GM18861 (cell line): ENCODE data around the gene EML2.

Experiments used
- ATAC-seq: cut with Tn5 transposase; IDR thresholded peaks from one replicate; pipeline ENCODE4 v1.9.1; 2021; ENCODE audit not compliant: unreplicated experiment

Gene EML2

GRCh38 chr19:45590300-45591003, 48.7 kb downstream of the EML2 start:
- no peak for ATAC-seq

- no peak for ATAC-seq
Measured at GRCh38 chr19:45589768-45590167, 49.4 kb downstream of the EML2 start.

- no peak for ATAC-seq
Measured at GRCh38 chr19:45587873-45588272, 51.3 kb downstream of the EML2 start.

GRCh38 chr19:45585158-45585577, 54.0 kb downstream of the EML2 start:
- no peak for ATAC-seq

GRCh38 chr19:45584332-45585157, 54.7 kb downstream of the EML2 start, which contains the start of gene OPA3:
OPA3 (minus strand) TSS chr19:45584802; CDS start chr19:45584764, 38 bp downstream.
- ATAC-seq, result peak; percentile 84

- no peak for ATAC-seq
Measured at GRCh38 chr19:45581576-45581975, 57.6 kb downstream of the EML2 start.

- ATAC-seq, result no peak
Measured at GRCh38 chr19:45578861-45579260, 60.3 kb downstream of the EML2 start.

- ATAC-seq, result no peak
Measured at GRCh38 chr19:45577111-45577905, 61.9 kb downstream of the EML2 start.

GRCh38 chr19:45576682-45577081, 62.5 kb downstream of the EML2 start:
- ATAC-seq, result no peak

- ATAC-seq, result no peak
Measured at GRCh38 chr19:45575216-45575615, 64.0 kb downstream of the EML2 start.

GRCh38 chr19:45574526-45574925, 64.7 kb downstream of the EML2 start:
- no peak for ATAC-seq

- ATAC-seq, result no peak
Measured at GRCh38 chr19:45571457-45572220, 67.6 kb downstream of the EML2 start.

- ATAC-seq, result no peak
Measured at GRCh38 chr19:45569619-45570421, 69.4 kb downstream of the EML2 start.

- no peak for ATAC-seq
Measured at GRCh38 chr19:45568732-45569131, 70.5 kb downstream of the EML2 start.

- ATAC-seq, result no peak
Measured at GRCh38 chr19:45567609-45568008, 71.6 kb downstream of the EML2 start.

- ATAC-seq, result no peak
Measured at GRCh38 chr19:45564131-45564780, 74.9 kb downstream of the EML2 start.

GRCh38 chr19:45560686-45561085, 78.5 kb downstream of the EML2 start:
- ATAC-seq, result no peak

- no peak for ATAC-seq
Measured at GRCh38 chr19:45560038-45560437, 79.2 kb downstream of the EML2 start.
